GM19397 (cell line): ENCODE measurements around the gene DCDC2B.
"Not testable (repeated sequence)": the region's sequence is repeated elsewhere in the genome, so short reads cannot be mapped to it uniquely, and the experiment has no call there.

ENCODE experiments used
- ATAC-seq: cut with Tn5 transposase; IDR thresholded peaks from one replicate; pipeline ENCODE4 v1.9.1; 2021; ENCODE audit warnings: mild to moderate bottlenecking, moderate library complexity; ENCODE audit not compliant: unreplicated experiment

The DCDC2B gene

GRCh38 chr1:32208891-32209328 lies at the start of gene DCDC2B:
TSS of gene DCDC2B (plus strand) at chr1:32209089. CDS start at chr1:32209094, 5 bp downstream.
- ATAC-seq, result no peak

GRCh38 chr1:32159189-32159588 lies 49.7 kb upstream of the DCDC2B start:
- no peak for ATAC-seq

- ATAC-seq, result no peak
These were observed 45.5 kb upstream of the DCDC2B start for GRCh38 chr1:32163405-32163804.

- ATAC-seq, result not testable (repeated sequence)
These were observed 43.3 kb upstream of the DCDC2B start for GRCh38 chr1:32165633-32166032.

GRCh38 chr1:32170991-32171390 lies 37.9 kb upstream of the DCDC2B start:
- ATAC-seq, result no peak

- ATAC-seq, result no peak
These were observed 36.2 kb upstream of the DCDC2B start for GRCh38 chr1:32172621-32173245.

- ATAC-seq, result no peak
These were observed 30.3 kb upstream of the DCDC2B start for GRCh38 chr1:32178380-32179192.

GRCh38 chr1:32179193-32179442 lies 29.8 kb upstream of the DCDC2B start:
- ATAC-seq, result no peak

GRCh38 chr1:32179443-32180185 lies 29.3 kb upstream of the DCDC2B start, which contains the start of gene TXLNA:
TSS of gene TXLNA (plus strand) at chr1:32179675. CDS start at chr1:32180346, 671 bp downstream.
- peak; percentile 88 for ATAC-seq

- ATAC-seq, result no peak
These were observed 28.5 kb upstream of the DCDC2B start for GRCh38 chr1:32180186-32181060.

- ATAC-seq, result no peak
These were observed 27.8 kb upstream of the DCDC2B start for GRCh38 chr1:32181065-32181464.

GRCh38 chr1:32181563-32181962 lies 27.3 kb upstream of the DCDC2B start:
- no peak for ATAC-seq

GRCh38 chr1:32182060-32182459 lies 26.8 kb upstream of the DCDC2B start:
- ATAC-seq, result no peak

- no peak for ATAC-seq
These were observed 24.2 kb upstream of the DCDC2B start for GRCh38 chr1:32184650-32185049.

GRCh38 chr1:32186077-32186476 lies 22.8 kb upstream of the DCDC2B start:
- no peak for ATAC-seq

GRCh38 chr1:32186491-32186890 lies 22.4 kb upstream of the DCDC2B start:
- no peak for ATAC-seq

GRCh38 chr1:32187850-32188249 lies 21.0 kb upstream of the DCDC2B start:
- ATAC-seq, result no peak

- ATAC-seq, result no peak
These were observed 16.5 kb upstream of the DCDC2B start for GRCh38 chr1:32192220-32192948.

- no peak for ATAC-seq
These were observed 13.9 kb upstream of the DCDC2B start for GRCh38 chr1:32194984-32195383.

- ATAC-seq, result no peak
These were observed 13.4 kb upstream of the DCDC2B start for GRCh38 chr1:32195531-32195930.
